ENCODE results near the gene MMP2. TPM values are rescaled to one million over a fixed set of nuclear protein-coding genes. Genes with fewer than 3 reads are reported as not detected.

MMP2 gene
- polyA plus RNA-seq, 1 donor from 2014 or later = 2.5 TPM

DNA sequence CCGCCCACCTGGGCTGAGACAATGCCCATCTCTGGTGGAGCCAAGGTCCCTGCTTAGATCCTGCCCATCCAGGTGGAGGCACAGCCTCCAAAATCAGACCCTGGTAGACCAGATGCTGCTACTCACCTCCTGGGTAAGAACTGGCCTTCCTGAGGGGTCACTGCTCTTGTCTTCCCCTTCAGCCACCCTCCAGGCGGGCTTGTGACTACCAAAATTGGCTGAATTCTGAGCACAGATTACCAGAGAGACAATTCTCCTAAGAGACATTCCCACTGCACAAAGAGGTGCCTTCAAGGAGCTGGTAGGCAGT is 10.9 kb downstream of the MMP2 start:
- TF ChIP-seq POLR2AphosphoS5 (IDR thresholded peaks at IDR 0.05) (no peak), EP300 (conservative IDR thresholded peaks at IDR 0.05; ENCODE audit: poor library complexity, severe bottlenecking) (no peak)
- TF ChIP-seq, protein P1, sequence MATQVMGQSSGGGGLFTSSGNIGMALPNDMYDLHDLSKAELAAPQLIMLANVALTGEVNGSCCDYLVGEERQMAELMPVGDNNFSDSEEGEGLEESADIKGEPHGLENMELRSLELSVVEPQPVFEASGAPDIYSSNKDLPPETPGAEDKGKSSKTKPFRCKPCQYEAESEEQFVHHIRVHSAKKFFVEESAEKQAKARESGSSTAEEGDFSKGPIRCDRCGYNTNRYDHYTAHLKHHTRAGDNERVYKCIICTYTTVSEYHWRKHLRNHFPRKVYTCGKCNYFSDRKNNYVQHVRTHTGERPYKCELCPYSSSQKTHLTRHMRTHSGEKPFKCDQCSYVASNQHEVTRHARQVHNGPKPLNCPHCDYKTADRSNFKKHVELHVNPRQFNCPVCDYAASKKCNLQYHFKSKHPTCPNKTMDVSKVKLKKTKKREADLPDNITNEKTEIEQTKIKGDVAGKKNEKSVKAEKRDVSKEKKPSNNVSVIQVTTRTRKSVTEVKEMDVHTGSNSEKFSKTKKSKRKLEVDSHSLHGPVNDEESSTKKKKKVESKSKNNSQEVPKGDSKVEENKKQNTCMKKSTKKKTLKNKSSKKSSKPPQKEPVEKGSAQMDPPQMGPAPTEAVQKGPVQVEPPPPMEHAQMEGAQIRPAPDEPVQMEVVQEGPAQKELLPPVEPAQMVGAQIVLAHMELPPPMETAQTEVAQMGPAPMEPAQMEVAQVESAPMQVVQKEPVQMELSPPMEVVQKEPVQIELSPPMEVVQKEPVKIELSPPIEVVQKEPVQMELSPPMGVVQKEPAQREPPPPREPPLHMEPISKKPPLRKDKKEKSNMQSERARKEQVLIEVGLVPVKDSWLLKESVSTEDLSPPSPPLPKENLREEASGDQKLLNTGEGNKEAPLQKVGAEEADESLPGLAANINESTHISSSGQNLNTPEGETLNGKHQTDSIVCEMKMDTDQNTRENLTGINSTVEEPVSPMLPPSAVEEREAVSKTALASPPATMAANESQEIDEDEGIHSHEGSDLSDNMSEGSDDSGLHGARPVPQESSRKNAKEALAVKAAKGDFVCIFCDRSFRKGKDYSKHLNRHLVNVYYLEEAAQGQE (IDR thresholded peaks at IDR 0.05; ENCODE audit: borderline replicate concordance) = no peak
- Histone ChIP-seq H3K27me3 (ENCODE audit: insufficient read depth, low read depth, low read length) (no peaks in the 10 kb centered on the region), H3K9ac (ENCODE audit: low read length) (no peak overlapping the region), H3K79me2 (replicated peaks; ENCODE audit: insufficient read depth, low read length) (no peaks in the 10 kb centered on the region), H3K4me2 (ENCODE audit: low read length) (no peak overlapping the region), H3K27ac (ENCODE audit: low read length) (no peak overlapping the region), H3K4me3 (ENCODE audit: low read length) (no peak overlapping the region), H3F3A (ENCODE audit: insufficient read depth, low read length, poor library complexity, severe bottlenecking) (no peaks in the 10 kb centered on the region), H3K9me2 (ENCODE audit: insufficient read depth, low read length) (no peaks in the 10 kb centered on the region), H3K9me3 (ENCODE audit: low read length) (no peaks in the 10 kb centered on the region), H2AFZ (ENCODE audit: low read depth, low read length) (no peak overlapping the region), H3K36me3 (ENCODE audit: insufficient read depth, low read length) (no peaks in the 10 kb centered on the region), H4K20me1 (ENCODE audit: insufficient read depth) (no peaks in the 10 kb centered on the region)

DNA sequence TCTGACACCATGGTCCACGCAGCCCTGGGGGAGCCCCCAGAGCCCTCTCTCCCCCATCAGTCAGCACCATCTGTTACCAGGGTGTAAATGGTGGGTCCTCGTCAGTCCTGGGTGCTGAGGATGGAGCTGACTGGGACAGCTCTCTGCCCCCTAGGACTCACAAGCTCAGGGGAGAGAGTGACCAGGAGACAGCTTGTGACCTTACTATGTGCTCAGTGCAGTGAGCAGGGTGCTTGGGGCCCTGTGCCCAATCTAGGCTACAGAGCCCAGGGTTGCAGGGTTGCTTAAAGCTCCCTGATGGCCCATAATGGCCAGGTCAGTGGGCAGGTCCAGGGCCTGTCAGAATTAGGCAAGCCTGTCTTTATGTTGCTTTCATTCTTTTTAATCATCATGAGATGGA is 11.3 kb downstream of the MMP2 start:
- no peaks in the 10 kb centered on the region for H3K27me3 ChIP-seq (ENCODE audit: insufficient read depth, low read depth, low read length)
- no peak overlapping the region for H3K4me3 ChIP-seq (ENCODE audit: low read length)
- H3K79me2 ChIP-seq (replicated peaks; ENCODE audit: insufficient read depth, low read length) = no peaks in the 10 kb centered on the region
- no peak overlapping the region for H3K4me2 ChIP-seq (ENCODE audit: low read length)
- TF ChIP-seq POLR2AphosphoS5 (IDR thresholded peaks at IDR 0.05) (no peak), MXI1 (conservative IDR thresholded peaks at IDR 0.05; ENCODE audit: poor library complexity, severe bottlenecking) (no peak), TAF1 (IDR thresholded peaks at IDR 0.05; ENCODE audit: low read depth) (no peak), RAD21 (conservative IDR thresholded peaks at IDR 0.05) (no peak), SMC3 (conservative IDR thresholded peaks at IDR 0.05; ENCODE audit: poor library complexity) (no peak), EZH2 (IDR thresholded peaks at IDR 0.05; ENCODE audit: borderline replicate concordance, insufficient read depth, low read length, poor library complexity, severe bottlenecking) (no peak), EP300 (conservative IDR thresholded peaks at IDR 0.05; ENCODE audit: poor library complexity, severe bottlenecking) (no peak)
- TF ChIP-seq, protein P2, sequence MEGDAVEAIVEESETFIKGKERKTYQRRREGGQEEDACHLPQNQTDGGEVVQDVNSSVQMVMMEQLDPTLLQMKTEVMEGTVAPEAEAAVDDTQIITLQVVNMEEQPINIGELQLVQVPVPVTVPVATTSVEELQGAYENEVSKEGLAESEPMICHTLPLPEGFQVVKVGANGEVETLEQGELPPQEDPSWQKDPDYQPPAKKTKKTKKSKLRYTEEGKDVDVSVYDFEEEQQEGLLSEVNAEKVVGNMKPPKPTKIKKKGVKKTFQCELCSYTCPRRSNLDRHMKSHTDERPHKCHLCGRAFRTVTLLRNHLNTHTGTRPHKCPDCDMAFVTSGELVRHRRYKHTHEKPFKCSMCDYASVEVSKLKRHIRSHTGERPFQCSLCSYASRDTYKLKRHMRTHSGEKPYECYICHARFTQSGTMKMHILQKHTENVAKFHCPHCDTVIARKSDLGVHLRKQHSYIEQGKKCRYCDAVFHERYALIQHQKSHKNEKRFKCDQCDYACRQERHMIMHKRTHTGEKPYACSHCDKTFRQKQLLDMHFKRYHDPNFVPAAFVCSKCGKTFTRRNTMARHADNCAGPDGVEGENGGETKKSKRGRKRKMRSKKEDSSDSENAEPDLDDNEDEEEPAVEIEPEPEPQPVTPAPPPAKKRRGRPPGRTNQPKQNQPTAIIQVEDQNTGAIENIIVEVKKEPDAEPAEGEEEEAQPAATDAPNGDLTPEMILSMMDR (IDR thresholded peaks at IDR 0.05; ENCODE audit: poor library complexity, severe bottlenecking) = no peak
- TF ChIP-seq, protein P1 (IDR thresholded peaks at IDR 0.05; ENCODE audit: borderline replicate concordance) = no peak
- no peak overlapping the region for H3K9ac ChIP-seq (ENCODE audit: low read length)
- H3K27ac ChIP-seq (ENCODE audit: low read length) = no peak overlapping the region
- H3K9me3 ChIP-seq (ENCODE audit: low read length) = no peaks in the 10 kb centered on the region
- H4K20me1 ChIP-seq (ENCODE audit: insufficient read depth) = no peaks in the 10 kb centered on the region
- H3K9me2 ChIP-seq (ENCODE audit: insufficient read depth, low read length) = no peaks in the 10 kb centered on the region
- no peak overlapping the region for H2AFZ ChIP-seq (ENCODE audit: low read depth, low read length)
- no peaks in the 10 kb centered on the region for H3K36me3 ChIP-seq (ENCODE audit: insufficient read depth, low read length)
- H3F3A ChIP-seq (ENCODE audit: insufficient read depth, low read length, poor library complexity, severe bottlenecking) = no peaks in the 10 kb centered on the region

Data from neural cell (in vitro differentiated cells).